HepG2 (cell line): ENCODE data around the gene RTF1. TPM values are rescaled to one million over a fixed set of nuclear protein-coding genes. Genes with fewer than 3 reads are reported as not detected.

ENCODE experiments used
- CAMTA2 ChIP-seq: sonication (generic); formaldehyde crosslinking; IDR thresholded peaks from 2 replicates; pipeline ENCODE4 v1.4.0; 2020; ENCODE audit warnings: mild to moderate bottlenecking, missing genetic modification reagents, borderline replicate concordance
- HDAC2 ChIP-seq: sonication (generic); formaldehyde crosslinking; IDR thresholded peaks from 2 replicates; pipeline ENCODE4 v1.4.0; 2020; ENCODE audit warnings: missing genetic modification reagents
- HIVEP1 ChIP-seq: sonication (generic); formaldehyde crosslinking; IDR thresholded peaks from 2 replicates; pipeline ENCODE4 v1.4.0; 2020; ENCODE audit warnings: mild to moderate bottlenecking, missing genetic modification reagents
- HNRNPK ChIP-seq: fragments of 200-400 bp; formaldehyde crosslinking; IDR thresholded peaks from 2 replicates; pipeline ENCODE4 v1.6.1; 2018; ENCODE audit warnings: low read length, low read depth, moderate library complexity, mild to moderate bottlenecking; ENCODE audit not compliant: poor library complexity, severe bottlenecking
- NFYC ChIP-seq: IDR thresholded peaks from 2 replicates; pipeline ENCODE4 v1.6.1; 2016; ENCODE audit warnings: missing genetic modification reagents, missing compliant biosample characterization
- SMARCC2 ChIP-seq: fragments of 450-650 bp; IDR thresholded peaks from 2 replicates; pipeline ENCODE4 v1.6.1; 2017; ENCODE audit warnings: antibody characterized with exemption, mild to moderate bottlenecking
- SP1 ChIP-seq, 2 experiments: fragments of 450-650 bp in 1 of 2; sonication (generic) in 1 of 2; formaldehyde crosslinking in 1 of 2; IDR thresholded peaks; 2 replicates each; pipeline versions ENCODE4 v1.4.0 to v1.6.1; 2016 to 2020; ENCODE audit warnings: missing genetic modification reagents in 1 of 2
- SPEN ChIP-seq: sonication (generic); formaldehyde crosslinking; IDR thresholded peaks from 2 replicates; pipeline ENCODE4 v1.5.1; 2020; ENCODE audit warnings: low read depth, mild to moderate bottlenecking, missing genetic modification reagents
- YEATS4 ChIP-seq: sonication (generic); formaldehyde crosslinking; IDR thresholded peaks from 2 replicates; pipeline ENCODE4 v1.4.0; 2020; ENCODE audit warnings: missing genetic modification reagents, borderline replicate concordance
- ZNF275 ChIP-seq: sonication (generic); formaldehyde crosslinking; IDR thresholded peaks from 2 replicates; pipeline ENCODE4 v1.8.0; 2022; ENCODE audit warnings: missing genetic modification reagents, mild to moderate bottlenecking, inconsistent platforms, borderline replicate concordance
- ZNF362 ChIP-seq: sonication (generic); formaldehyde crosslinking; IDR thresholded peaks from 2 replicates; pipeline ENCODE4 v1.4.0; 2020; ENCODE audit warnings: missing genetic modification reagents, mild to moderate bottlenecking, borderline replicate concordance
- polyA plus RNA-seq, 8 experiments: library from polyadenylated mRNA; depleted of rRNA in 3 of 8; stranded (reverse) in 7 of 8; unstranded in 1 of 8; fragments of >200 nt; fragmentation: Illumina TruSeq in 4 of 8; extraction: Trizol in 4 of 8; gene quantifications; 2 replicates each; pipeline versions ENCODE4 v1.2.1 to v1.2.3, GENCODE V29; 2011 to 2016; ENCODE audit warnings: low read depth in 4 of 8, missing spikeins in 1 of 8, mixed read lengths in 1 of 8; ENCODE audit not compliant: insufficient read depth in 1 of 8
- total RNA-seq, 5 experiments: library from RNA; depleted of rRNA; stranded (reverse); fragments of >200 nt; fragmentation: Illumina TruSeq; extraction: Trizol; gene quantifications; 2 replicates each; pipeline ENCODE4 v1.2.3, GENCODE V29; 2016; ENCODE audit warnings: low read depth in 1 of 5
- TF ChIP-seq, protein P1 (sequence below): sonication (generic); formaldehyde crosslinking; IDR thresholded peaks from 2 replicates; pipeline ENCODE4 v1.4.0; 2020; ENCODE audit warnings: mild to moderate bottlenecking, low read depth, missing genetic modification reagents
- TF ChIP-seq, protein P2 (sequence below): sonication (generic); formaldehyde crosslinking; IDR thresholded peaks from 2 replicates; pipeline ENCODE4 v1.4.0; 2020; ENCODE audit warnings: mild to moderate bottlenecking, missing genetic modification reagents

Gene RTF1
- total and polyA plus RNA-seq, 2 of the 13 experiments (the other 11 are each of a cell fraction or from before 2014, with no cell fraction given): 13.9 to 17.9 TPM

DNA sequence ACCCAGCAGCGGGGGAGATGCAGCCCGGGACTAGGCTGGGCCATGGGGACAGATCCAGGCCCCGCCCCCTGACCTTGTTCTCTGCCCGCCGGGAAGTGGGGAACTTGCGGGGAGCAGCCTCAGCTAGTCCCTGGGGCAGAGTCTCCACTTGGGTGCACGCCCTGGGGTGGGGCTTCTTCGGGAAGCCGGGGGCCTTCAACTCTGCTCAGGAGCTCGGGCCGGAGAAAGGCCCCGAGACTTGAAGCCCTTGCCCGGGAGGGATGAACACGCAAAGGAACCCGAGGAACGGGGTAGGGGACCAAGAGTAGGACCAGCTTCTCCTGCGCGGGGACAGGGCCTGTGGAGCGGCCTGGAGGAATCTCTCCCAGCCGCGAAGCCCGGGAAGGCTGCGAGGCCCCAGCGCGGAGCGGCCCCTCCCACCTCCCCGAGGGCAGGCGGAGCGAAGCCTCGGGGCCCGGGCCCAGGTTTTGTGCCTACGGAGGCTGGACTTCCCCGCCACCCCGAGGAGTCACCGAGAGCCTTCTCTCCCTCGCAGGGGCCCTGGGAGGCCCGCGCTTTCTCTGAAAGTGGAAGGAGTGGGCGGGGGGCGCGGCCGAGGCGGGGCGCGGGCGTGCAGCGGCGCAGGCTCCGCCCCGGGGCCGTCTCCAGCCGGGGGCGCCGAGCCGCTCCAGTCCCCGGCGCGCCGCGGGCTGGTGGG is 76.5 kb downstream of the RTF1 start, which contains the start of gene ITPKA (continued):
- TF ChIP-seq, protein P1, sequence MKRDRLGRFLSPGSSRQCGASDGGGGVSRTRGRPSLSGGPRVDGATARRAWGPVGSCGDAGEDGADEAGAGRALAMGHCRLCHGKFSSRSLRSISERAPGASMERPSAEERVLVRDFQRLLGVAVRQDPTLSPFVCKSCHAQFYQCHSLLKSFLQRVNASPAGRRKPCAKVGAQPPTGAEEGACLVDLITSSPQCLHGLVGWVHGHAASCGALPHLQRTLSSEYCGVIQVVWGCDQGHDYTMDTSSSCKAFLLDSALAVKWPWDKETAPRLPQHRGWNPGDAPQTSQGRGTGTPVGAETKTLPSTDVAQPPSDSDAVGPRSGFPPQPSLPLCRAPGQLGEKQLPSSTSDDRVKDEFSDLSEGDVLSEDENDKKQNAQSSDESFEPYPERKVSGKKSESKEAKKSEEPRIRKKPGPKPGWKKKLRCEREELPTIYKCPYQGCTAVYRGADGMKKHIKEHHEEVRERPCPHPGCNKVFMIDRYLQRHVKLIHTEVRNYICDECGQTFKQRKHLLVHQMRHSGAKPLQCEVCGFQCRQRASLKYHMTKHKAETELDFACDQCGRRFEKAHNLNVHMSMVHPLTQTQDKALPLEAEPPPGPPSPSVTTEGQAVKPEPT (CRISPR knock-in tag): peak; percentile 55; the same call in 1 of the 2 replicates
- no peak for TF ChIP-seq SP1 (IDR thresholded peaks at IDR 0.05)
- peak; percentile 66; the same call in 1 of the 2 replicates for TF ChIP-seq SP1 (CRISPR knock-in tag; IDR thresholded peaks at IDR 0.05)
- peak; percentile 45; the same call in 1 of the 2 replicates for TF ChIP-seq HDAC2 (CRISPR knock-in tag)
- no peak; the same call in 1 of the 2 replicates for TF ChIP-seq ZNF362 (CRISPR knock-in tag)
- peak; percentile 65; the same call in 1 of the 2 replicates for TF ChIP-seq HIVEP1 (CRISPR knock-in tag)
- peak; percentile 27 for TF ChIP-seq HNRNPK
- TF ChIP-seq SMARCC2: no peak
- TF ChIP-seq, protein P2, sequence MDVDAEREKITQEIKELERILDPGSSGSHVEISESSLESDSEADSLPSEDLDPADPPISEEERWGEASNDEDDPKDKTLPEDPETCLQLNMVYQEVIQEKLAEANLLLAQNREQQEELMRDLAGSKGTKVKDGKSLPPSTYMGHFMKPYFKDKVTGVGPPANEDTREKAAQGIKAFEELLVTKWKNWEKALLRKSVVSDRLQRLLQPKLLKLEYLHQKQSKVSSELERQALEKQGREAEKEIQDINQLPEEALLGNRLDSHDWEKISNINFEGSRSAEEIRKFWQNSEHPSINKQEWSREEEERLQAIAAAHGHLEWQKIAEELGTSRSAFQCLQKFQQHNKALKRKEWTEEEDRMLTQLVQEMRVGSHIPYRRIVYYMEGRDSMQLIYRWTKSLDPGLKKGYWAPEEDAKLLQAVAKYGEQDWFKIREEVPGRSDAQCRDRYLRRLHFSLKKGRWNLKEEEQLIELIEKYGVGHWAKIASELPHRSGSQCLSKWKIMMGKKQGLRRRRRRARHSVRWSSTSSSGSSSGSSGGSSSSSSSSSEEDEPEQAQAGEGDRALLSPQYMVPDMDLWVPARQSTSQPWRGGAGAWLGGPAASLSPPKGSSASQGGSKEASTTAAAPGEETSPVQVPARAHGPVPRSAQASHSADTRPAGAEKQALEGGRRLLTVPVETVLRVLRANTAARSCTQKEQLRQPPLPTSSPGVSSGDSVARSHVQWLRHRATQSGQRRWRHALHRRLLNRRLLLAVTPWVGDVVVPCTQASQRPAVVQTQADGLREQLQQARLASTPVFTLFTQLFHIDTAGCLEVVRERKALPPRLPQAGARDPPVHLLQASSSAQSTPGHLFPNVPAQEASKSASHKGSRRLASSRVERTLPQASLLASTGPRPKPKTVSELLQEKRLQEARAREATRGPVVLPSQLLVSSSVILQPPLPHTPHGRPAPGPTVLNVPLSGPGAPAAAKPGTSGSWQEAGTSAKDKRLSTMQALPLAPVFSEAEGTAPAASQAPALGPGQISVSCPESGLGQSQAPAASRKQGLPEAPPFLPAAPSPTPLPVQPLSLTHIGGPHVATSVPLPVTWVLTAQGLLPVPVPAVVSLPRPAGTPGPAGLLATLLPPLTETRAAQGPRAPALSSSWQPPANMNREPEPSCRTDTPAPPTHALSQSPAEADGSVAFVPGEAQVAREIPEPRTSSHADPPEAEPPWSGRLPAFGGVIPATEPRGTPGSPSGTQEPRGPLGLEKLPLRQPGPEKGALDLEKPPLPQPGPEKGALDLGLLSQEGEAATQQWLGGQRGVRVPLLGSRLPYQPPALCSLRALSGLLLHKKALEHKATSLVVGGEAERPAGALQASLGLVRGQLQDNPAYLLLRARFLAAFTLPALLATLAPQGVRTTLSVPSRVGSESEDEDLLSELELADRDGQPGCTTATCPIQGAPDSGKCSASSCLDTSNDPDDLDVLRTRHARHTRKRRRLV (CRISPR knock-in tag): no peak
- TF ChIP-seq YEATS4 (CRISPR knock-in tag): peak; percentile 57
- peak; percentile 26; the same call in 1 of the 2 replicates for TF ChIP-seq ZNF275
- TF ChIP-seq SPEN (CRISPR knock-in tag): peak; percentile 54; the same call in 1 of the 2 replicates
- TF ChIP-seq CAMTA2: no peak
- no peak for TF ChIP-seq NFYC (CRISPR knock-in tag)
